Activated T-helper 1 cell treated with Interleukin-2 at 50 U/mL for 16 hours (primary cell): ENCODE measurements around the gene L3HYPDH.

Source experiments
- DNase-seq: peaks from one replicate; pipeline ENCODE4 v3.0.0-alpha.2; 2020; ENCODE audit warnings: low read depth

Gene L3HYPDH

DNA sequence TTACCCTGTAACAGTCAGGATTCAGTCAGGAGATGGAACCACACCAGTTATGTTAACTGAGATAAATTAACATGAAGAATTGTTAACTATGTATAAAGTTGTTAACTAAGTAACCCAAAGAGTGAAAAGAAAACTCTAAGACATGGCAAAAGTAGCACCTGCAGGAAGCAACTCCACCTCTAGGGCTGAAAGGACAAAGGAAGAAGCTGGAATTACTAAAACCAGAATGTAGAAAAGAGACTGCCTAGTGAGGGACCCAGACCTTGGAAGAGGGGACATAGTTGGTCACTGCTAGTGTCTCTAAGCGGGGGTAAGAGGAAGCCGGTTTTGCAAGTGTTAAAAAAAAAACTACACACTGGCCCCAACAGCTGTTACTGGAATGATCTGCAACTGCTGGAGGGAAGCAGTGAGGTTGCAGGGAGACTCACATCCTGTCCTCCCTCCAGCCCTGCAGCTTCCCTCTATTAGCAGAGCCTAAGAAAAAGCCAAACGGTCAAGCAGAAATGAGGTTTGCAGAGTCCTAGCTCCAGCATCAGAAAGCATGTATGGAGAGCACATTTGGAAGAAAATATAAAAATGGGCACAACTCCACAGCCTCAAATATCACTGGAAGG, 58.8 kb downstream of the L3HYPDH start:
- DNase-seq, result no peak

DNA sequence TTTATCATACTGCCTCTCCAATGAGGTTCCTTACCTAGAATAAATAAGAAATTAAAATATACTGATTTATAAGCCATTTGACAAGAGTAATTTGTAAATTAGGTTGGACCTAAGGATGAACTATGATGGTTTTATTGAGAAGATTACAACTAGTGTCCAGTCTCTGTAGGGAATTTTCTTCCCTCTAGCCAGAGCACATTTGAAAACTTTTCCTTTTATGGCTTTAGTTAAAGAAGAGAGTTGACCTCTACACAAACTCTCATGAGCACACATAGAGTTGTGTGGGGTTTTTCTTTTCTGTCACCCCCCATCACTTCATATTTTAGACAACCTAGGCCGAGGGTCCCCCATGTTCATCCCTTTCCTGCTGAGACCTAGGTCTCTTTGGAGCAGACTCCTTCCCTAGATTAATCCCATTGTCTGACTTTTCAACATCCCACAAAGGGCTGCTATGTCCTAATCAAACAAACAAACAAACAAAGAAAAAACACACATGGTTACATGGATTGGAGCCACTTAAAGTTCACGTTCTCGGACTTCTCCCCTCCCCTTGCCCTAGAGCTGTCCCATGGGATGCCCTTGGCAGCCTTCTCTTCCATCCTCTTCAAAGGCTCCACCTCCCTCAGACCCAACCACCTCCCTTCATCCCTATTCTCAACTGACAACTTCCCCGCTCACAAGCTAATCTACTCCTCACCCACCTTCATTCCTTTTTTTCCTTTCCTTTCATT, 59.7 kb downstream of the L3HYPDH start:
- no peak for DNase-seq
